NCI-H446 (cell line): ENCODE data around the gene ZC3H12D.

Experiments
- DNase-seq, 2 experiments: peaks; one replicate each; lab custom pipeline; 2025; lab: John Stamatoyannopoulos, UW

ZC3H12D gene

GRCh38 chr6:149410557-149410956 lies 74.3 kb downstream of the ZC3H12D start:
- DNase-seq, result no peak

GRCh38 chr6:149409617-149410016 lies 75.2 kb downstream of the ZC3H12D start:
- no peak for DNase-seq

- no peak for DNase-seq
These were observed 78.7 kb downstream of the ZC3H12D start for GRCh38 chr6:149405823-149406765.

- DNase-seq, result no peak
These were observed 81.3 kb downstream of the ZC3H12D start for GRCh38 chr6:149403534-149403933.

GRCh38 chr6:149400050-149400449 lies 84.8 kb downstream of the ZC3H12D start, which contains the start of gene SUMO4:
Gene SUMO4 (plus strand): TSS chr6:149400262. CDS start chr6:149400392, 130 bp downstream.
- no peak for DNase-seq

- DNase-seq, result no peak
These were observed 87.4 kb downstream of the ZC3H12D start for GRCh38 chr6:149397384-149397783.
